ENCODE measurements around the gene PRKACG.

Gene PRKACG

GRCh38 chr9:68980341-68980914 is 33.5 kb downstream of the PRKACG start:
- no peak for DNase-seq

- DNase-seq: peak; percentile 16
Measured at GRCh38 chr9:68979538-68980314, 34.2 kb downstream of the PRKACG start.

GRCh38 chr9:68978501-68978900 is 35.4 kb downstream of the PRKACG start:
- no peak for DNase-seq

GRCh38 chr9:68978066-68978465 is 35.8 kb downstream of the PRKACG start:
- DNase-seq: no peak

- DNase-seq: no peak
Measured at GRCh38 chr9:68975365-68976043, 38.4 kb downstream of the PRKACG start.

GRCh38 chr9:68974901-68975300 is 39.0 kb downstream of the PRKACG start:
- no peak for DNase-seq

- peak; percentile 11 for DNase-seq
Measured at GRCh38 chr9:68974431-68974830, 39.5 kb downstream of the PRKACG start.

GRCh38 chr9:68973619-68974018 is 40.3 kb downstream of the PRKACG start:
- no peak for DNase-seq

GRCh38 chr9:68970151-68970550 is 43.8 kb downstream of the PRKACG start:
- no peak for DNase-seq

GRCh38 chr9:68969538-68969937 is 44.4 kb downstream of the PRKACG start:
- DNase-seq: no peak

- no peak for DNase-seq
Measured at GRCh38 chr9:68967800-68968199, 46.1 kb downstream of the PRKACG start.

GRCh38 chr9:68966496-68966944 is 47.4 kb downstream of the PRKACG start:
- no peak for DNase-seq

GRCh38 chr9:68964765-68965164 is 49.1 kb downstream of the PRKACG start:
- no peak for DNase-seq

GRCh38 chr9:68964102-68964541 is 49.8 kb downstream of the PRKACG start:
- no peak for DNase-seq

- no peak for DNase-seq
Measured at GRCh38 chr9:68963416-68963815, 50.5 kb downstream of the PRKACG start.

Data from CD4-positive, alpha-beta T cell treated with Interleukin-17A for 1 hour (primary cell).